ENCODE data around the gene ILF3. TPM values are rescaled to one million over a fixed set of nuclear protein-coding genes. Genes with fewer than 3 reads are reported as not detected.

ILF3 gene
- polyA plus RNA-seq, 1 experiment, result 155 TPM

GRCh38 chr19:10653482-10653731 lies 739 bp upstream of the ILF3 start:
- DNase-seq (ENCODE audit: low read depth, low spot score), result no peak
- no peak for TF ChIP-seq CTCF (IDR thresholded peaks at IDR 0.05; ENCODE audit: low read depth, low read length)
- POLR2A ChIA-PET, result no interaction called here
- H3K9me3 ChIP-seq (ENCODE audit: control insufficient read depth, insufficient read depth, low read length), result peaks cover 5% of the 10 kb centered on the region; the same call in 1 of the 2 replicates
- no peaks in the 10 kb centered on the region for H3K27me3 ChIP-seq (ENCODE audit: control insufficient read depth, insufficient read depth, low read length)
- H3K4me3 ChIP-seq (ENCODE audit: low read depth, low read length), result peak overlapping the region; percentile 98
- CTCF ChIA-PET, result interaction anchor here (2.7 kb wide), 1 partner anchor 72 kb away, joined by 12 read pairs; no protein-coding TSS in a partner anchor
- peak overlapping the region; percentile 99 for H3K27ac ChIP-seq (ENCODE audit: low read depth, low read length)

- no peaks in the 10 kb centered on the region for H3K27me3 ChIP-seq (ENCODE audit: control insufficient read depth, insufficient read depth, low read length)
- ChIA-PET CTCF (interaction anchor here (1.3 to 1.9 kb wide), 3 partner anchors 11 to 74 kb away, joined by 4 to 5 read pairs (median 4); no protein-coding TSS in a partner anchor), POLR2A (interaction anchor here (0.9 to 1.4 kb wide), 2 partner anchors 10 to 74 kb away, joined by 3 to 7 read pairs; no protein-coding TSS in a partner anchor)
- no peak for TF ChIP-seq CTCF (IDR thresholded peaks at IDR 0.05; ENCODE audit: low read depth, low read length)
- peaks cover 5% of the 10 kb centered on the region; the same call in 1 of the 2 replicates for H3K9me3 ChIP-seq (ENCODE audit: control insufficient read depth, insufficient read depth, low read length)
- peak overlapping the region; percentile 94 for H3K4me3 ChIP-seq (ENCODE audit: low read depth, low read length)
- H3K27ac ChIP-seq (ENCODE audit: low read depth, low read length), result peak overlapping the region; percentile 84
- DNase-seq (ENCODE audit: low read depth, low spot score), result no peak
Measured at GRCh38 chr19:10654610-10655456, 687 bp downstream of the ILF3 start.

GRCh38 chr19:10655457-10656312 lies 1.5 kb downstream of the ILF3 start:
- POLR2A ChIA-PET, result interaction anchor here (0.9 to 1.4 kb wide), 2 partner anchors 9 to 75 kb away, joined by 3 to 7 read pairs; no protein-coding TSS in a partner anchor
- TF ChIP-seq CTCF (IDR thresholded peaks at IDR 0.05; ENCODE audit: low read depth, low read length), result no peak
- CTCF ChIA-PET, result interaction anchor here (0.8 to 1.9 kb wide), 4 partner anchors 12 to 172 kb away, joined by 3 to 5 read pairs (median 4); no protein-coding TSS in a partner anchor

GRCh38 chr19:10660346-10660745 lies 6.2 kb downstream of the ILF3 start:
- POLR2A ChIA-PET, result interaction anchor here (0.7 kb wide), 1 partner anchor 55 kb away, joined by 3 read pairs; no protein-coding TSS in a partner anchor
- CTCF ChIA-PET, result no interaction called here
- no peak for DNase-seq (ENCODE audit: low read depth, low spot score)
- no peaks in the 10 kb centered on the region for H3K9me3 ChIP-seq (ENCODE audit: control insufficient read depth, insufficient read depth, low read length)
- no peak overlapping the region for H3K27ac ChIP-seq (ENCODE audit: low read depth, low read length)
- no peak overlapping the region for H3K4me3 ChIP-seq (ENCODE audit: low read depth, low read length)
- H3K27me3 ChIP-seq (ENCODE audit: control insufficient read depth, insufficient read depth, low read length), result no peaks in the 10 kb centered on the region
- TF ChIP-seq CTCF (IDR thresholded peaks at IDR 0.05; ENCODE audit: low read depth, low read length), result no peak

More at GRCh38 chr19:10655457-10656312, 1.5 kb downstream of the ILF3 start:
- Histone ChIP-seq H3K4me3 (ENCODE audit: low read depth, low read length) (peak overlapping the region; percentile 94), H3K9me3 (ENCODE audit: control insufficient read depth, insufficient read depth, low read length) (peaks cover 5% of the 10 kb centered on the region; the same call in 1 of the 2 replicates), H3K27ac (ENCODE audit: low read depth, low read length) (no peak overlapping the region), H3K27me3 (ENCODE audit: control insufficient read depth, insufficient read depth, low read length) (no peaks in the 10 kb centered on the region)
- no peak for DNase-seq (ENCODE audit: low read depth, low spot score)
